Astrocyte (in vitro differentiated cells and primary cell): ENCODE data around the gene EHBP1.

Experiments
- EZH2 ChIP-seq: IDR thresholded peaks from 2 replicates; pipeline ENCODE4 v1.6.1; 2012; ENCODE audit warnings: mild to moderate bottlenecking, low read length, inconsistent platforms; ENCODE audit not compliant: insufficient read depth
- TF ChIP-seq, protein P1 (sequence below): IDR thresholded peaks from 2 replicates; pipeline ENCODE4 v1.5.1; 2011; ENCODE audit warnings: low read depth, mild to moderate bottlenecking, inconsistent platforms, low read length, moderate library complexity; ENCODE audit not compliant: insufficient read depth

DNA sequence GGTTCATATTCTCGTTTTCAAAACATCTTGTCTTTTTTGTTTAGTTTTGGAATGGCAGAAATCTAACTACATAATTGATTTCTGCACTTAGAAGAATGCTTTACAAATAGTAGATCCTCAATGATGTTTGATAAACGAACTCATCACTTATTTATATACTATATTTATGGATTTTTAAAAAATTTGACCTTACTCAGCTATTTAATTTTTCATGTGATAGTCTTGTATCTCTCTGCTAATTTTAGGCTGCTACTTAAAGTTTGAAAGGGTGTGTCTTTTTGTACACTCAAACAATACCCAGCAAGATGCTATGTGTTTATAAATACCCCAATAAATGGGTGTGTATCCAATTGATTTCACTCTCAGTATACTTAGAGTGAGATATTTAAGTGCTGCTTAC, 86.9 kb downstream of the EHBP1 start:
- no peak for TF ChIP-seq EZH2
- TF ChIP-seq, protein P1, sequence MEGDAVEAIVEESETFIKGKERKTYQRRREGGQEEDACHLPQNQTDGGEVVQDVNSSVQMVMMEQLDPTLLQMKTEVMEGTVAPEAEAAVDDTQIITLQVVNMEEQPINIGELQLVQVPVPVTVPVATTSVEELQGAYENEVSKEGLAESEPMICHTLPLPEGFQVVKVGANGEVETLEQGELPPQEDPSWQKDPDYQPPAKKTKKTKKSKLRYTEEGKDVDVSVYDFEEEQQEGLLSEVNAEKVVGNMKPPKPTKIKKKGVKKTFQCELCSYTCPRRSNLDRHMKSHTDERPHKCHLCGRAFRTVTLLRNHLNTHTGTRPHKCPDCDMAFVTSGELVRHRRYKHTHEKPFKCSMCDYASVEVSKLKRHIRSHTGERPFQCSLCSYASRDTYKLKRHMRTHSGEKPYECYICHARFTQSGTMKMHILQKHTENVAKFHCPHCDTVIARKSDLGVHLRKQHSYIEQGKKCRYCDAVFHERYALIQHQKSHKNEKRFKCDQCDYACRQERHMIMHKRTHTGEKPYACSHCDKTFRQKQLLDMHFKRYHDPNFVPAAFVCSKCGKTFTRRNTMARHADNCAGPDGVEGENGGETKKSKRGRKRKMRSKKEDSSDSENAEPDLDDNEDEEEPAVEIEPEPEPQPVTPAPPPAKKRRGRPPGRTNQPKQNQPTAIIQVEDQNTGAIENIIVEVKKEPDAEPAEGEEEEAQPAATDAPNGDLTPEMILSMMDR = no peak
